ENCODE data around the gene SKA1. TPM values are rescaled to one million over a fixed set of nuclear protein-coding genes. Genes with fewer than 3 reads are reported as not detected.

Gene SKA1
- total and polyA plus RNA-seq, 2 donors (not counting 1 experiment from before 2014, with no cell fraction given): 4.2 to 4.6 TPM

- Histone ChIP-seq H3K27ac (ENCODE audit: insufficient read depth, low read length) (no peak overlapping the region), H3K36me3 (ENCODE audit: control insufficient read depth, insufficient read depth, low read length) (no peaks in the 10 kb centered on the region), H2AFZ (ENCODE audit: low read length) (no peak overlapping the region), H3K4me2 (ENCODE audit: extremely low read depth, insufficient read depth, low read length) (no peak overlapping the region), H3K27me3 (ENCODE audit: control insufficient read depth, insufficient read depth, low read length) (no peaks in the 10 kb centered on the region), H3K9ac (ENCODE audit: insufficient read depth, low read length) (no peak overlapping the region), H4K20me1 (ENCODE audit: control insufficient read depth, extremely low read depth, insufficient read depth, low read length) (no peaks in the 10 kb centered on the region), H3K4me3 (replicated peaks in 1 of 4; ENCODE audit: control extremely low read depth in 1 of 4, insufficient read depth in 1 of 4, low read depth in 3 of 4, low read length in 4 of 4) (no peak overlapping the region), H3K4me1 (ENCODE audit: control insufficient read depth, extremely low read depth, insufficient read depth, low read length) (peaks cover 2% of the 10 kb centered on the region), H3K79me2 (ENCODE audit: control insufficient read depth, insufficient read depth, low read length) (peaks cover 13% of the 10 kb centered on the region), H3K9me3 (ENCODE audit: control insufficient read depth, insufficient read depth, low read depth, low read length) (no peaks in the 10 kb centered on the region)
- no peak for DNase-seq (ENCODE audit: low read depth in 2 of 2)
- TF ChIP-seq EZH2 (IDR thresholded peaks at IDR 0.05; ENCODE audit: low read length, missing control alignments) (no peak), CTCF (conservative IDR thresholded peaks at IDR 0.05 in 1 of 2, IDR thresholded peaks at IDR 0.05 in 1 of 2; ENCODE audit: low read depth in 1 of 2, low read length in 2 of 2) (no peak)
These were observed 2.1 kb upstream of the SKA1 start for GRCh38 chr18:50372743-50373142.

DNA sequence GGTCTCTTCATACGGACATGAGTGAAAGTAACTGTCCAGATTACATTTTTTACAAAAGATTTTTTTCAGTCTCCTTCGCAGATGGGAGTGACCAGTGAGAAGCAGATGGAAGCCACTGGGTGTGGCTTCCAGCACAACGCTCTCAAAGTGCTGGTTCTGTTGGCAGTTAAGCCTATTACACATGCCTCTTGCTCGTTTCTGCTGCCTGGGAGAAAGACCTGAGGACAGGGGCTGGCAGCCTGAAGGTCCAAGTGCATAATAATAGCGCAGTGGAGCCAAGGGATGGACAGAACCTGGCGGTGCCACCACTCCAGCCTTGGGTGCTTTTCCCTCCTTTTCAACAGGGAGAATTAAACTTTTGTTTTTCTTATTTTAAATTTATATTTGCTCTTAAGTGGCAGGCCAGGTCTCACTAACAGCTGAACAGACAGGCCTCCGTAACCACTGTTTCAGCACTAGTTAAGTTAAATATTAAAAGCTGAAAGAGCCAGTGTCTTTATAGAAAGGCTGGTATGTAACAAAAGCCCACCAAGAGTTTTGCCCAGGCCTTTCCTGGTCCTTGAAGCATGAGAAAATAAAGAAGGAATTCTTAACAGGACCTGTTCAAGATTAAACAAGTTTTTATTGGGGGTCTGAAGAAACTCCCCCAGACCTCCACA is 1.2 kb upstream of the SKA1 start:
- no peak overlapping the region for H3K4me2 ChIP-seq (ENCODE audit: extremely low read depth, insufficient read depth, low read length)
- no peaks in the 10 kb centered on the region for H3K9me3 ChIP-seq (ENCODE audit: control insufficient read depth, insufficient read depth, low read depth, low read length)
- H3K9ac ChIP-seq (ENCODE audit: insufficient read depth, low read length): no peak overlapping the region
- no peak overlapping the region for H3K4me3 ChIP-seq (replicated peaks in 1 of 4; ENCODE audit: control extremely low read depth in 1 of 4, insufficient read depth in 1 of 4, low read depth in 3 of 4, low read length in 4 of 4)
- no peaks in the 10 kb centered on the region for H4K20me1 ChIP-seq (ENCODE audit: control insufficient read depth, extremely low read depth, insufficient read depth, low read length)
- DNase-seq (ENCODE audit: low read depth in 2 of 2): no peak
- TF ChIP-seq EZH2 (IDR thresholded peaks at IDR 0.05; ENCODE audit: low read length, missing control alignments) (no peak), CTCF (conservative IDR thresholded peaks at IDR 0.05 in 1 of 2, IDR thresholded peaks at IDR 0.05 in 1 of 2; ENCODE audit: low read depth in 1 of 2, low read length in 2 of 2) (no peak)
- H3K4me1 ChIP-seq (ENCODE audit: control insufficient read depth, extremely low read depth, insufficient read depth, low read length): peaks cover 2% of the 10 kb centered on the region
- peaks cover 13% of the 10 kb centered on the region for H3K79me2 ChIP-seq (ENCODE audit: control insufficient read depth, insufficient read depth, low read length)
- peak overlapping the region; percentile 51 for H2AFZ ChIP-seq (ENCODE audit: low read length)
- H3K27me3 ChIP-seq (ENCODE audit: control insufficient read depth, insufficient read depth, low read length): no peaks in the 10 kb centered on the region
- no peaks in the 10 kb centered on the region for H3K36me3 ChIP-seq (ENCODE audit: control insufficient read depth, insufficient read depth, low read length)
- no peak overlapping the region for H3K27ac ChIP-seq (ENCODE audit: insufficient read depth, low read length)

DNA sequence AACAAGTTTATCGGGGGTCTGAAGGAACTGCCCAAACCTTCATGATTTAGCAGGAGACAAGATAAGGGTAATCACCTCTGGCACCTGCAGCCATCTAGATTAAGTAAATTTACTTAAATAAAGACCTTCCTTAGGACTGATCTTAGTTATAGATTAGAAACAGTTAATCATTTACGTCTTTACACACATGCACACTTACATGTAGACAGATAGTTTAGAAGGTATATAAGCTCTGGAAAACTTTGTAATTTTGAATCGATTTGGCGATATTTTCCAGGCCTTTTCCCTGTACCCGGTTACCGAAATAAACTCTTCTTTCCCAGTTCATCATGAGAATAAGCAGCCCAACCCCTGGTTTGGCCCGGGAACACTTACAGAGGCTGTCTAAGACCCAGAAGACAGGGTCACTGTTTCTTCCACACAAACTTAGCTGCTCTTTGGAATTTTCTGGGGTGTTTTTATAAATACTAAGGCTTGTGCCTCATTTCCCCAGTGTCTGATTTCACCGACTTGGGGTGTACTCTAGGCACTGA is 560 bp upstream of the SKA1 start:
- peaks cover 2% of the 10 kb centered on the region for H3K4me1 ChIP-seq (ENCODE audit: control insufficient read depth, extremely low read depth, insufficient read depth, low read length)
- H3K27ac ChIP-seq (ENCODE audit: insufficient read depth, low read length): peak overlapping the region; percentile 53
- H3K36me3 ChIP-seq (ENCODE audit: control insufficient read depth, insufficient read depth, low read length): no peaks in the 10 kb centered on the region
- H3K9me3 ChIP-seq (ENCODE audit: control insufficient read depth, insufficient read depth, low read depth, low read length): no peaks in the 10 kb centered on the region
- no peak for DNase-seq (ENCODE audit: low read depth in 2 of 2)
- H2AFZ ChIP-seq (ENCODE audit: low read length): peak overlapping the region; percentile 100
- H3K27me3 ChIP-seq (ENCODE audit: control insufficient read depth, insufficient read depth, low read length): no peaks in the 10 kb centered on the region
- H3K4me3 ChIP-seq (replicated peaks in 1 of 4; ENCODE audit: control extremely low read depth in 1 of 4, insufficient read depth in 1 of 4, low read depth in 3 of 4, low read length in 4 of 4): peak overlapping the region; percentile 59 to 96 (median 91)
- TF ChIP-seq CTCF (conservative IDR thresholded peaks at IDR 0.05 in 1 of 2, IDR thresholded peaks at IDR 0.05 in 1 of 2; ENCODE audit: low read depth in 1 of 2, low read length in 2 of 2) (no peak), EZH2 (IDR thresholded peaks at IDR 0.05; ENCODE audit: low read length, missing control alignments) (no peak)
- peaks cover 13% of the 10 kb centered on the region for H3K79me2 ChIP-seq (ENCODE audit: control insufficient read depth, insufficient read depth, low read length)
- peak overlapping the region; percentile 65 for H3K9ac ChIP-seq (ENCODE audit: insufficient read depth, low read length)
- H4K20me1 ChIP-seq (ENCODE audit: control insufficient read depth, extremely low read depth, insufficient read depth, low read length): no peaks in the 10 kb centered on the region
- H3K4me2 ChIP-seq (ENCODE audit: extremely low read depth, insufficient read depth, low read length): peak overlapping the region; percentile 100

Data from fibroblast of lung (primary cell).